HG02642 (cell line): ENCODE measurements around the gene PKLR.
A peak's percentile ranks its signal among the peaks of the same experiment; 100 is the strongest.

ENCODE experiments used
- ATAC-seq: cut with Tn5 transposase; IDR thresholded peaks from one replicate; pipeline ENCODE4 v1.9.1; 2021; ENCODE audit warnings: mild to moderate bottlenecking; ENCODE audit not compliant: unreplicated experiment, poor library complexity

Gene PKLR

DNA sequence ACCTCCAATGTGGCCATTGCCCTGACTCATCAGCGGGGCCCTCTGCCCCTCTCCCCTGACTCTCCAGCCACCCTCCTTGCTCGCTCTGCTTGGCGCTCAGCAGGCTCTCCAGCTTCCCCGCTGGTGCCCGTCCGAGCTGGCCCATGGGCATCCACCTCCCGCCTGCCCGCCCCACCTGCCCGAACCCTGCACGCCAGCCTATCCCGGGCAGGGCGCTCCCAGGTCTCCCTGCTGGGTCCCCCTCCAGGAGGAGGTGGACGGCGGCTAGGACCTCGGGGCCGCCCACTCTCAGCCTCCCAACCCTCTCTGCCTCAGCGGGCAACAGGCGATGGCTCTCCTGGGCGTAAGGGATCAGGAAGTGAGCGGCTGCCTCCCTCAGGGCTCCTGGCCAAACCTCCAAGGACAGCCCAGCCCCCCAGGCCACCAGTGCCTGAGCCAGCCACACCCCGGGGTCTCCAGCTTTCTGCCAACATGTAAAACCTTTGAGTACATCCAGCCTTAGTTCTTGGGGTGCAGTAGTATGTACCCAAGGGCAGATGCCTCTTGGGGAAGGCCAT is 13.2 kb downstream of the PKLR start:
- ATAC-seq = no peak

DNA sequence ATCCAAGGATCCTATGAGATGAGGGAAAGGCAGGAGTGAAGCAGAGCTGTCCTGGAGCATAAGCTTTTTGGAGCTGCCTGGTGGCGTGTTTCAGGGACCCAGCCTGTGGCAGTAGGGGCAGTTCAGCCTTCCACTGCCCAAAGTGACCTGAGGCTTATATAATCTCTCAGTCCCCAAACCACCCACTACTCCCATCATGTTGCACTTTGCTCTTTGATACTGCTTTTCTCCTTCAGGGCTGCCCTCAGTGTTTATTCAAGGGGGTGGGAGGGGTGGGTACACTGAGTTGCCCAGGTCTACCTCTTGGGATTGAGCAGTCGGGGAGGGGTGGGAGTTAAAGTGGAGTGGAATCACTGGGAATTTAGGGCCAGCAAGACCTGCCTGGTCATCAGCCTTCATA is 14.7 kb downstream of the PKLR start:
- ATAC-seq = no peak

DNA sequence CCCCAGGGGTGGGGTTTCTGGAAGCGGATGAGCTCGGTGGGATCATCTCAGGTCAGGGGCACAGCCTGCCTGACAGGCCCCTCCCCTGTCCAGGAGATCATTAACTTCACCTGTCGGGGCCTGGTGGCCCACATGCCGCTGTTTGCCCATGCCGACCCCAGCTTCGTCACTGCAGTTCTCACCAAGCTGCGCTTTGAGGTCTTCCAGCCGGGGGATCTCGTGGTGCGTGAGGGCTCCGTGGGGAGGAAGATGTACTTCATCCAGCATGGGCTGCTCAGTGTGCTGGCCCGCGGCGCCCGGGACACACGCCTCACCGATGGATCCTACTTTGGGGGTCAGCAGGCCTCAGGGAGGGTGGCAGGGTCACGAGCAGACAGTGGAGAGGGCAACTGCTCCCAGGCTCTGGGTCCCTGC is 15.6 kb downstream of the PKLR start:
- ATAC-seq = no peak

DNA sequence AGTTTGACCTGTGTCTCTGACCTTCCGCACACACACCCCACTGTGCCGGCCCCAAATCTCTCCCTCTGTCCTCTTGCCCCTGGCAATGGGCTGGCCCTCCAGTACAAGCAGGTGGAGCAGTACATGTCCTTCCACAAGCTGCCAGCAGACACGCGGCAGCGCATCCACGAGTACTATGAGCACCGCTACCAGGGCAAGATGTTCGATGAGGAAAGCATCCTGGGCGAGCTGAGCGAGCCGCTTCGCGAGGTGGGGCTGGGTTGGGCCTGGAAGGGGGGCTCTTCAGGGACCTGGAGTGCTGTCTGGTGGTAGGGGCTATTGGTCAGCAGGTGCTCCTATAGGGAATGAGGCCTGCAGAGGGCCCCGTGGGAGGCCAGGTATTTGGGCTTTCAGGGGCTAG is 16.2 kb downstream of the PKLR start:
- ATAC-seq = no peak

DNA sequence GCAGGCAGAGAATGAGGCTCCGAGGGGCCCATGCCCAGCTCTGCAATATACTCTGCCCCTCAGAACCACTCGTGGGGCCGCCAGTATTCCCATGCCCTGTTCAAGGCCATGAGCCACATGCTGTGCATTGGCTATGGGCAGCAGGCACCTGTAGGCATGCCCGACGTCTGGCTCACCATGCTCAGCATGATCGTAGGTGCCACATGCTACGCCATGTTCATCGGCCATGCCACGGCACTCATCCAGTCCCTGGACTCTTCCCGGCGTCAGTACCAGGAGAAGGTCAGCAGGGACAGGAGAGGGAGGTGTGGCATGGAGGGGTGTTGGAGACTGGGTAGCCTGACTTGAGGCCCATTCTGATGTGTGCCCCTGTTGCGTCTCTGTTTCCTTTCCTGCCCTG is 16.8 kb downstream of the PKLR start:
- no peak for ATAC-seq

DNA sequence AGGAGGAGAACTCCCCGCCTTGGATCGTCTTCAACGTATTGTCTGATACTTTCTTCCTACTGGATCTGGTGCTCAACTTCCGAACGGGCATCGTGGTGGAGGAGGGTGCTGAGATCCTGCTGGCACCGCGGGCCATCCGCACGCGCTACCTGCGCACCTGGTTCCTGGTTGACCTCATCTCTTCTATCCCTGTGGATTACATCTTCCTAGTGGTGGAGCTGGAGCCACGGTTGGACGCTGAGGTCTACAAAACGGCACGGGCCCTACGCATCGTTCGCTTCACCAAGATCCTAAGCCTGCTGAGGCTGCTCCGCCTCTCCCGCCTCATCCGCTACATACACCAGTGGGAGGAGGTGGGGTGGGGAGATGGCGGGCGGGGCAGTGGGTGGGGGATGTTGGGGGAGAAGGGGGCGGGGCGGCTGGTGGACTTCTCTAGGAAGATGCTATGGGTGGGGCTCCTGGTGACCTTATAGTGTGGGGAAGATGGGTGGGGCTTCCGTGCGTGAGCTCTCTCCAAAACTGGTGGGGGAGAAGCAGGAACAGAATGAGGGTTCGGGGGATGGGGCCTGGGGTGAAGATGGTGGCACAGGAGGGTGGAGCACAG is 18.6 kb downstream of the PKLR start:
- ATAC-seq = no peak

DNA sequence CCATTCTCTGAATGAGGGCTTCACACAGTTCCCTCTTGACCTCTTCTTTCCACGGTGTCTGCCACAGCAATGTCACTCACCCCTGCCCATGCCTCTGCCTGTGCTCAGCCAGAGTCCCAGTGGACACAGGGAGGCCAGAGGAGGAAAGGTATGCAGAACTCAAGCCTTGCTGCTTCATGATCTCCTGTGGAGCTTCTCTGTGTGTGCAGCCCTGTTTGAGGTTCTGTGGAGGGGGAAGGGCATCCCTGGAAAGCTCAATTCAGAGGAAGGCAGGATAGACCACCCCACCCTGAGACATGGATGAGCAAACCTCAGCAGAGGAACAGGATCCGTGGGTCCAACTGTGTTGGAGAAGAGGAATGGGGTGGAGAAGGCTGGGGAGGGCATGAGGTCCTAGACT is 22.0 kb downstream of the PKLR start:
- no peak for ATAC-seq

DNA sequence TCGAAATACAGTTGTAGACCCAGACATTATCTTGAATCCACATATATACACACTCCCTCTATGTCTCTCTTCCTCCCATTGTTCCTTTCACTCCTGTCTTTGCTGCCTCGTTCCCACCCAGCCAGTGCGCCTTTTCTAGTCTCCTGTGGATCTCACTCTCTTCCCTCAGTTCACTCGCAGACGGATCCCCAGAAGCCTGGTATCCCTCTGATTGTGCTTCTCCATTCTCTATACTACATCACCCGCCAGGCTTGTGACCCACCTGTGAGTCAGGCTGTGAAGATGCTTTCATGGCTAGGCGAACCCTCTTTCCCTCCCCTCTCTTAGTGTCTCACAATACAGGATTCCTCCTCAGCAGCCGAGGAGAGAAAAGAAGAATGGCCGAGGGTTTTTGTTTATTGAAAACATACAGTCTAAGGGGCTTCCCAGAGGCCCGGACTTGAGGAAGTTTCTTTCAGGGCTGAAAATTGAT is 22.5 kb downstream of the PKLR start:
- no peak for ATAC-seq

DNA sequence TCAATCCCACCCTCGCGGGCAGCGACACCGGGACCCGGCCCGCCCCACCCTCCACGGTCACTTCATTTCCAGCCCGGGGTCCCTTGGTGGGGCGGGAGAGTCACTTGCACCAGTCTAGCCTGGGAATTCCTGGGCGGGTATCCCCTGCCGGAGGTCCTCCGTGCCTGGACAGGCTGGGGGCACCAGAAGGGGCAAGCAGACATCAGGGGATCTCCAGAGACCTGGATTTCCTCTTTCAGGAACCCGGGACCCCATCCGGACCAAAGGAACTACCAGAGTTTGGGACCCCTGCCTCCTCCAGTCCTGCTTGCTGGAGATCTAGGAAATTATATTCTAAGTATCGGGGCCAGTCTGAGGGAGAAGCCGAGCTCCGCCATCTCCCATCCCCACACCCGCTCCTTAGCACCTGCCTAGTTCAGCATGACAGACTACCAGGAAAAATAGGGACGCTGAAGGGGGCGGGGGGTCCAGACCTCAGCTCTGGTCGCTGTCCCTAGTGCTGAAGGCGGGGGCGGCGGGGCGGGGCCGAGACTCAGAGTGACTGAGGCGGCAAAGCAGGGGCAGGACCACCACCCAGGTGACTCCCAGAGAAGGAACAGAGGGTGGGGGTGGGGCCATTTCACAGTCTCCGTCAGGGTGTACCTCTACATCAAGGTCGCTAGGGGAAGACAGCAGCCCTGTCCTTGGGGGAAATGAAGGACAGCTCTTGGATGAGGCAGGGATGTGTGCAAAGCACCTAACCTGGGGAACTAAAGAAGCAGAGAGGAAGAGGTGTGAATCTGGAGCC is 23.1 kb downstream of the PKLR start:
- ATAC-seq = no peak

DNA sequence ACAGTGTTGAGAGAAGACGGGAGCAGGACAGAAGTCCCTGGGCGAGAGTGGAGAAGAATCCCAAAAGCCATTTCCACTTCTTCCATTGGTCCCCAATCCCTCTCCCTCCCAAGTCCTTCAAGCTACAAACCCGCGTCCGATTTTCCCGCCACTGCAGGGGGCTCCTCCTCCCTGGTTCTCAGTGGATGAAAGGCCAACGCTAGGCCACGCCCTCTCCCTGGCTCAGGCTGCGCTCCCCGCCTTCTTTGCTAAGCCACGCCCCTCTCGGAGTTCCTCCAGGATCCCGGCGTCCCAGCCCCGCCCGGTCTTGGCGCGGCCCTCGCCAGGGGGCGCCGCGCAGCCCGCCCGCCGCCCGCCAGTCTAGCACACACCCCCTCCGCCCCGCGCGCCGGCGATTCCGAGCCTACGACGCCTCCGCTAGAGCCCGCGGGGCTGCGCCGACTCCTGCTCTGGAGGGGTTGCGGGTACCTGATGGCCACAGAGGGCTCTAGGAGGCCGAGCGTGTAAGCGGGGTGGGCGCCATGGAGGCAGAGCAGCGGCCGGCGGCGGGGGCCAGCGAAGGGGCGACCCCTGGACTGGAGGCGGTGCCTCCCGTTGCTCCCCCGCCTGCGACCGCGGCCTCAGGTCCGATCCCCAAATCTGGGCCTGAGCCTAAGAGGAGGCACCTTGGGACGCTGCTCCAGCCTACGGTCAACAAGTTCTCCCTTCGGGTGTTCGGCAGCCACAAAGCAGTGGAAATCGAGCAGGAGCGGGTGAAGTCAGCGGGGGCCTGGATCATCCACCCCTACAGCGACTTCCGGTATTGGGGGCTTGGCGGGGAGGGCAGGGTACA is 24.0 kb downstream of the PKLR start, which contains the start of gene HCN3:
Gene HCN3, plus strand, starts transcription at position 394 of the 832 bp plus-strand sequence. Its CDS starts 128 bp downstream, at position 522.
- peak; percentile 75 for ATAC-seq

DNA sequence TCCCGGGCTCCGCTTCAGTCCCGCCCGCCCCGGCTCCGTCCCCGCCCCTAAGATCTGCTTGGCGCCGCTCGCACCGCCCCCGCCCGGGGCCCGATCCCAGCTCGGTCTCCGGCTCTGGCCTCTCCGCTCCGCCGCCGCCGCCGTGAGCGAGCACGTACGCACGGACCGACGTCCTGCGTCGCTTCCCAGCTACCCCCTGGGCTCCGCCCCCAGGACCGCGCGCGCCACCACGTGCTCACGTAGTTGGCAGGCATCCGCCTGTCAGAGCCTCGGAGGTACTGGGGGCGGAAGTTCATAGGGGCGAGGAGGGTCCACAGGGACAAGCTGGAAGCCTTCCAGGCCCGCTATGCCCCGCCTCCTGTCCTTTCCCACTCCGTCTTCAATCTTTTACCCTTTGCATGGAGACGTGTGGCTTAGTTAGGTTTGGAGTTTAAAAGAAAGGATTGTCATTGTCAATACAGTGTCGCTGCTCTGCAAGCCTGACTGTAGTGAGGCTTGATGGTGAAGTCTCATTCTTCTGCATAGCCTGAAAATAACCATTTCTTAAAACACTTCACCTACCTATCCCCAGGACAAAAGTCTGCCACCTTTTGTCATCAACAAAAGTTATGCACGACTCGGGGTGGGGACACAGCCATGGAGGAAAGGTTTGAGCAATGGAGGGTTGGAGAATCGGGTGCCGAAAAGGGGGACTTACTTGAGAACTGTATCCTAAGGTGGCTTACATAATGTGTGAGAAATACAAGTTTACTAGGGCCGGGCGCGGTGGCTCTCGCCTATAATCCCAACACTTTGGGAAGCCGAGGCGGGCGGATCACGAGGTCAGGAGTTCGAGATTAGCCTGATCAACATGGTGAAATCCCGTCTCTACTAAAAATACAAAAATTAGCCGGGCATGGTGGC is 27.6 kb downstream of the PKLR start, which contains the start of gene CLK2:
Gene CLK2, minus strand, starts transcription at position 162 of the 903 bp plus-strand sequence. CDS start 2,527 bp downstream, outside the sequence.
- peak; percentile 82 for ATAC-seq

DNA sequence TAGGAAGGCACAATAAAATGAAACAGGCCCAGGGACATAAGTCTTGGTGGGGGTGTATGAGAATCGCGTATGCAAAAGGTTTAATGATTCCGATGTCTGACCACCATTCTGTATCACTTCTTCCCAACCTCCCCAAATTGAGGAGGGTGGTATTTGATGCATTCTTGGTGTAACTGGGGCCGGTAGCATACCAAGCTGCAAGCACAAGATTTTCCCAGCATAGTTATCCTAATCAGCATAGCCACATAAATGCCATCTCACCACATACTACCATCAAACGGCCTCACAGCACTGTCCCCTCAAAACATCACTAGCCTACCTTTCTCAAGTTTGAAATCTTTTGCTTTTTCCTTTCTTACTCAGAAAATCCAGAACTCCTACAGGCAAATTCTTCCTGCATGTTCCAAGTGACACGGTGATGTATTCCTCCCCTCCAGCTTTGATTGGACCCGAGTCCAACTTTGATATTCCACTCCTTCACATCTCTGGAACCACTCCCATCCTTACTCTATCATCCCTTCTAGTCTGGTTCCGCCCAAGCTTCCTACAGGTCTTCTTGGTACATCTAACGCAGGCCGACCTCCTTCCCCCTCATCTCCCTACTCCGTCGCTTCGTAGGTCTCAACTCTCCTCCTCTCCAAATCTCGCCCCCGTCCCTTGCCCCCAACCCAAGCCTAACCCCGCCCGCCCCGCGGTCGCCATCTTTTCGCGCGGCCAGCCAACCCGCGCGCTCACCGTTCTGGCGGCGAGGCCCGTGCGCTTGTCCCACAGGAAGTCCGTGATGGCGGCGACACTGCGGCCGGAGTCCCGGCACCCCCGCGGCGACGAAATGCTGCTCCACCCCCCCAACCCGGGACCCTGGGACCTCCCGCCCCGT is 28.5 kb downstream of the PKLR start:
- ATAC-seq = peak; percentile 41

DNA sequence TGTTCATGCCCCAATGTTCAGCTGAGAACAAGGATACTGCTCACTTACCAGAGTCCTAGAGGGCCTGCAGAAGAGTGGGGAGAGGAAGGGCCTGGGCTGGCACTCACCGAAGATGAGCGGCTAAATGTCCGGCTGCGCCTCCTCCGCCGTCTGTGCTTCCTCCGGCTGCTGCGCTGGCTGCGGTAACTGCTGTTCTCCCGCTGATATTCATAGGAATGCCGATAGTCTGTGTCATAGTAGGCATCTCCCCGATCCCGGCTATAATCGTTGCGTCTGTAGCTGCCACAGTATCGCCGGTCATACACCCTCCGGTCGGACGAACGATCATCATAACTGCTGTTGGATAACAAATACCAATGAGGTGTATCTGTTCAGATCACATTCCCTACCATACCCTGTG is 31.9 kb downstream of the PKLR start:
- ATAC-seq = no peak

DNA sequence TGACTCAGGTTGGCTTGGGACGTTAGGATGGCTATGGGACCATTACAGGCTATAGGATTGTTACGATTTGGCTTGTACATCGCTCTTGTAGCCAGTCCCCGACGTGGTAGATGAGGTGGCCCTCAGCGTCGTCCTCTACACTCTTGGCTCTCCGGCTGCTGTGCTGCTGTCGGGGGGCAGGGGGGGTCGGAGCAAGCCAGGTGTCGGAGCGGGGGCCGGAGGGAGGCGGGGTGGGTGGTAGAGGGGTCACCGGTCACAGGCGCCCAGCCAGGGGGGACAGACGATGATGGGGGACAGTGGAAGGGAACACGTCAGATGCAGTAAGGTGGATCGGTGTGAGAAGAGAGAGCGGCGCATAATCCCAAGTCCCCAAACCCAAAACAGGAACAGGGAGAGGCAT is 32.6 kb downstream of the PKLR start:
- no peak for ATAC-seq

DNA sequence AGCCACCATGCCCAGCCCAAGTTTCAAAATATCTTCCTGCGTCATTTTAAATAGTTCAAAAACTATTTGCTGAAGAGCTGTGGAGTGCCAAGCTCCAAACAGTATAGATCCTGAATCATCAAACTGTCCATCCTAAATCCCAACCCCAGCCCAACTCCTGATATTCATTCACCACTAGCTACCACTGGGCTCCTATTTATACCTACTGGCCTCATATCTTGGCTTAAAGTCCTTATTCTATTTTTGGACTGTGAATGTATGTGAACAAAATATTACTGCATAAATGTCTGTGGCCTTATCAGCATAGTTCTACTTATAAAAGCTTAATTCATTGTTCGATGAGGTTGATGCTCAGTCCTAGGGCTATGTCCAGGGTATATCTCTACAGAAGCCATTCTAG is 33.9 kb downstream of the PKLR start:
- ATAC-seq = no peak

DNA sequence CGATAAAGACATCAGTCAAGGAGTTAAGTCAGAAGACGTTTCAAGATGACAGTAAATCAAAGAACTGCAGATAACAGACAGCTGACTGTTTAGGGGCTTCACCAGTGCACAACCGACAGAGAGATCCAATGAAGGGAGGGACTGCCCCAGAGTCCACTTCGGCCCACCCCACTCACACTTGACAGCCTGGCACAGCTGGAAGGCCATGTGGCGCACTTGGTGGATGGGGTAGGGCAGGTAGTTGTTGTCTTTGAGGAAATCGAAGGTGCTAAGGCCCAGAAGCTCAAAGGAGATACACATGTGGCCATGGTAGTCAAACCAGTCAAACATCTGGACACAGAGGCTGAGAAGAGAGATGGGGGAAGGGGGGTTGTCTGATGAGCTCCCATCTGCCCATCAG is 34.7 kb downstream of the PKLR start:
- ATAC-seq = no peak

DNA sequence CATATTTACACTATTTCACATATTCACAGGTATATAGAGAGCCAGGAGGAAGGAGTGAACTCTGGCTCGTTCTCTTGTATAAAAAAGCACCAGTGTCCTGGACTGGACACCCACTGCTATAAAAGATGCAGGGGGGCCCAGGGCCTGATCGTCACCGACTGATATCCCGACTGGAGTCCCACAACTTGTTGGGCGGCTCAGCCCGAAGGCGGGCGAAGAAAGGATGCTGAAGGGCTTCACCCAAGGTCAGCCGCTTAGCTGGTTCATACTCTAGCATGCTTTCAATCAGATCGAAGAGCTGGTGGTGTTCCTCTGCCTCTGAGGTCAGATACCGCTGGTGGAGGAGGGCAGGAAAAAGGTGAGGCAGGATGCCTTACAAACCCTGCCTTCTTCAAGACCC is 38.2 kb downstream of the PKLR start:
- ATAC-seq = no peak

DNA sequence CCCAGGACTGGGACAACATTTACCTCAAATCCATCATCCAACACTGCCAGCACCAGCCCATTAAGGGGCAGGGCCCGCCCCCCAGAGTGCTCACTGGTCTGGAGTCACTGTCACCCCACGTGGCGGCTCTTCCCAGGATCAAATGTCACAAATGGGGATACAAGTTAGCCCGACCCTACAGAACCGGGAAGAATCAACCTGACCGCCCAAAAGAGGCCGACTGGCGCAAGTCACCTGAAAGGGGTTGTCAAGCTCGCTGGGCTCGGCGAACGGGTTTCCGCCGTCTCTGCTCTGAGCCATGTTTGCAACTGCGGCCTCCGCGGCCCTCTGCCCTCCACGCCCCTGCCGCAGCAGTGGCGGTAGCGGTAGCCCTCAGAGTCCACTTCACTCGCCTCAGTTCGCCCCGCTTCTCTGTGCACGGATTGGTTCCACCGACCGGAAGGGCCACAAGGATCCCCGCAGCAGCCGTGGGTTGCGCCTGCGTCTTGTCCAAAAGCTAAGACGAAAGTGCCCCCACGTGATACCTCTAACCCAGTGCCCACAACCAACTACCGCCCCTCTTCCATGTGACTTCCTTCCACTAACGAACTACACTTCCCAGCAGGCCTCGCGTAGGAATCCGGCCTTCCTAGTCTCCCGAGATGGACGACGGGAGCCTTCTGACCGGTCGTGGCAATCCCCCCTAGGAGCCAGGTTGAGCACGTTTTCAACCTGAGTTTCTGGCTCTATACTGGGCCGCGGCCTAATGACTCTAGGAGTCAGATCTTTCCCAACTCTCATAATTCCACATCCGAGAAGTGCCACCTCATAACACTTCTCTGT is 39.2 kb downstream of the PKLR start, which contains the start of gene SCAMP3:
Gene SCAMP3, minus strand, starts transcription at position 509 of the 822 bp plus-strand sequence. Its CDS starts 209 bp downstream, at position 300.
- ATAC-seq = peak; percentile 90
